Measurements from ENCODE around the gene STK25.

- TF ChIP-seq TSHZ2 (CRISPR knock-in tag; IDR thresholded peaks at IDR 0.05) (no peak), ZNF565 (CRISPR knock-in tag; conservative IDR thresholded peaks at IDR 0.05; ENCODE audit: low read depth) (no peak), ZC3H10 (CRISPR knock-in tag; IDR thresholded peaks at IDR 0.05) (no peak), ARNTL (CRISPR knock-in tag; IDR thresholded peaks at IDR 0.05; ENCODE audit: borderline replicate concordance, low read depth) (no peak), GLIS3 (CRISPR knock-in tag; IDR thresholded peaks at IDR 0.05) (no peak), CREB5 (CRISPR knock-in tag; IDR thresholded peaks at IDR 0.05; ENCODE audit: low read depth) (no peak), CSRNP3 (CRISPR knock-in tag; IDR thresholded peaks at IDR 0.05) (no peak), TCF4 (CRISPR knock-in tag; IDR thresholded peaks at IDR 0.05; ENCODE audit: borderline replicate concordance) (no peak), TOX (CRISPR knock-in tag; IDR thresholded peaks at IDR 0.05; ENCODE audit: borderline replicate concordance) (no peak), ZFP3 (CRISPR knock-in tag; IDR thresholded peaks at IDR 0.05) (no peak), PATZ1 (CRISPR knock-in tag; IDR thresholded peaks at IDR 0.05; ENCODE audit: borderline replicate concordance) (no peak), PPARA (CRISPR knock-in tag; IDR thresholded peaks at IDR 0.05; ENCODE audit: borderline replicate concordance) (no peak)
Measured at GRCh38 chr2:241445426-241445825, 63.0 kb downstream of the STK25 start.
